ENCODE results near the gene TSC22D2.

The TSC22D2 gene

DNA sequence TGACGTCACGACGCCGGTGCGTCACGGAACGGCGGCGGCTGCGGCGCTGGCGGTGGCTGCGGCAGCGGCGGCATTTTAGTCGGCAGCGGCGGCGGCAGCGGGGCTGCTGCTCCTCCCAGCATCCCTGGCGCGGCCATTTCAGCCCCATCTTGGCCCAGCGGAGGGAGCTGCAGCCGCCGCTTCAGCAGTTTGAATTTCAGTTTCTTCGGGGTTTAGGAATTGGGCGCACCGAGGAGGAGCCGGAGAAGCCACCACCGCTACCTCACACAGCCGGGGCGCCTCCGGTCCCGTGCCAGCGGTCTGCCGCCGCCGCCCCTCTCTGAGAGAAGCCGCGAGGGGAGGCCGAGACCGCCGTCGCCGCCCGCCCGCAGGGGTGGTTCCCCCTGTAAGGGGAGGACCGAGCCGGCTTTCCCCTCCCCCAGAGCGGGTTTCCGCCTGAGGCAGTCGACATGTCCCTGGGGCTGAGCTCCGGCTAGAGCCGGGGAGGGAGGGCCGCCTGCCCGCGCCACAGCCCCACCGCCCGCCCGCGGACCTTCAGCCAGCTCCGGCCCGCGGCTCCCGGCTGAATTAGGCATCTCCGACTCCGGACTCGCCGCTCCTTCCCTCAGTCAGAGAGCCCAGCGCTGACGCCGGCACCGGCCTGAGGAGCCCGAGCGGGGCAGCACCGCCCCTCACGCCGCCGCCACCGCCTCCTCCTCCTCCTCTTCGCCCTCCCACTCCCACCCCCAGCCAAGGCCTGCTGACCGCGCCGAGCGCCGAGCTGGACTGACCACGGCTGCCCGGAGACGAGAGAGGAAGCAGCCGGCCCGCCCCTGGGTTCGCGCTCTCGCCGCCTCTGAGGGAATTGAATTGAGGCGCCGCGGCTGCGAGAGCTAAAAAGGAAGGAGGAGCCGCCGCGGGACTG, at the start of gene TSC22D2:
TSC22D2 (plus strand) TSS at position 78 of the 904 bp plus-strand sequence. CDS start 1,053 bp downstream, outside the sequence.
- peak; percentile 88 for DNase-seq (ENCODE audit: low read depth)

DNA sequence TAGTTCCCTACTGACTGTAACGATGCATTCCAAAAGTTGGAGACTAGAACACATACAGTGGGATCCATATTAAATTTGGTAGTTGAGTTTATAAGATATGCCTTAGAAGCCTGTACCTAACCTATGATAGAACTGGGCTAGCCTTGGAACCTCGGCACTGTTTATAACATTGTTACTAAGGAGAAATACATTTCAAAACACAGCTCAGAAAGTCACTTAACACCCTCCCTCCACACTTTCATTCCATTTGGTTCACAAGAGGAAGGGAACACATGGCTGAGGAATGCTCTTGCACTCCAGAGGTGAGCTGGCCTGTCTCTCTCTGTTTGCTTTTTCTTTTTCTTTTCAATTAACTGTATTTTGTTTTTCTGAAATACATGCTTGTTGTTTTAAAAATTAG, 48.7 kb upstream of the TSC22D2 start:
- DNase-seq (ENCODE audit: low read depth) = no peak

DNA sequence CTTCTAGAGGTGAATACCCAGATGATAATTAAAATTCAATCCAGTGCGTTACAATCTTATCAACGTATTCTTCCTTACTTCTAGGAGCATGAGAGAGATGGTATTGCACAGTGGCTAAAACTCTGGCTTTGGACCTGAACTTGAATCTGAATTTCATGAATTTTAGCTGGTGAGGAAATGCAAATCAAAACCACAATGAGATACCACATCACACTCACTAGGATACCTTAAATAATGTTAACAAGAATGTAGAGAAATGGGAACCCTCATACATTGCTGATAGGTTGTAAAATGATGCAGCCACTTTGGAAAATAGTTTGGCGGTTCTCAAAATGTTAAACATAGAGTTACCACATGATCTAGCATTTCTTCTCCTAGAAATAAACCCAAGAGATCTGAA, 47.1 kb upstream of the TSC22D2 start:
- no peak for DNase-seq (ENCODE audit: low read depth)

DNA sequence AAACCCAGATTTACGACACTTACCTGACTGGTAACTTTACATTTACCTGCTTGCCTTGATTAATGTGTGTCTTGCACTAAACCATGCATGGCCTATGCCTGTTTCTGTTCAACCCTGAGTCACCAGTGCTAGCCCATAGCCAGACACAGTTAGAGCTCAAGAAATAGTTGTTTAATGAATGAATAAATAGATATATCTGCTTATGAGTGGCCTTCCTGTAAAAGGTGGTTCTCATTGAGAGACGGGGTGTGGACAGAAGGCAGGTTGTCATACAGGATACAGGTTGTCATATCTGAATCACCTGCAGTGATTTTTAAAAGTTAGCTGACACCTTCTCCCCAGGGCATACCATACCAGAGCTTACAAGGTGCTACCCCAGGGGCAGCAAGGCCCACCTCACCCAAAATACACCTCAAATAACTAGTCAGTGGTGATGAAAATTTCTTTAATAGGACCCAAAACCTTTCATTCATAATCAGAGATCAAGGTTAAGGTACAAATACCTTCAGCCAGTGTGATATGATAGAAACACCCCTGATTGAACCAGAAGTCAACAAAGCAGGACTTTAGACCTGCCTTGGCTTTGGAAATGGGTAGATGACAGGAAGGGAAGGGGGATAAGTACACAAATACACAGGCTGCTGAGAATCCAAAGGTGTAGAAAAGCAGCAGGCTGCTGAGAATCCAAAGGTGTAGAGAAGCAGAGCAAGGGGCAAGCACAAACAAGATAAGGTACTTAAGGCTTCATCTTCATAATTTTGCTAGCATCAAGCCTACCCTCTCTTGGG, 45.4 kb upstream of the TSC22D2 start:
- DNase-seq (ENCODE audit: low read depth) = no peak

DNA sequence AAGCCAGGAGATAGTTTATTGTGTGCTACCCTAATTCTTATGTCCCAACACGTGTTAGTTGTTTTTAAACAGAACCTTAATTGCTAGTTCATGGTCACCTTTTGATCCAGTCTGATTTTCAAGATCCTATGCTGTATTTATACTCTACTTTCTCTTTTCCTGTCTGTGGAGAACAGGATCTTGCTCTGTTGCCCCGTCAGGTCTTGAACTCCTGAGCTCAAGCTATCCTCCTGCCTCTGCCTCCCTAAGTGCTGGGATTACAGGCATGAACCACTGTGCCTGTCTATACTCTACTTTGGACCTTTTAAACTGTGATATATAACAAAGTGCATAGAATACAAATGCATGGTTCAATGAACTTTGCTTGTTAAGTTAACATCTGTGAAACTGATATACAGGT, 44.7 kb upstream of the TSC22D2 start:
- no peak for DNase-seq (ENCODE audit: low read depth)

DNA sequence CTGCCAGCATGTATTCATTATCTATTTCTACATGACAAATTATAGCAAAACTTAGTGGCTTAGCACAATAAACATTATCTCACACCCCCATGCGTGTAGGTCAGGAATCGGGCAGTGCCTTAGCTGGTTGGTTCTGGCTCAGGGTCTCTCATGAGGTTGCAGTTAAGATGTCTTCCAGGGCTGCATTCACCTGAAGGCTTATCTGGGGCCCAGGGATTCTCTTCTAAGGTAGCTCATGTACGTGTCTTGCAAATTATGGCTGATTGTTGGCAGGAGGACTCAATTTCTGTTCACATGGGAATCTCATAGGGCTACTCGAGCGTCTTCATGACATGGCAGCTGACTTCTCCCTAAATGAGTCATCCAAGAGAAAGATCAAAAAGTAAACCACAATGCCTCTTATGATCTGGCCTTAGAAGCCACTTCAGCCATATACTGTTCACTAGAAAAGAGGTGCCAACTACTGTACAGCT, 42.9 kb upstream of the TSC22D2 start:
- peak; percentile 68 for DNase-seq (ENCODE audit: low read depth)

DNA sequence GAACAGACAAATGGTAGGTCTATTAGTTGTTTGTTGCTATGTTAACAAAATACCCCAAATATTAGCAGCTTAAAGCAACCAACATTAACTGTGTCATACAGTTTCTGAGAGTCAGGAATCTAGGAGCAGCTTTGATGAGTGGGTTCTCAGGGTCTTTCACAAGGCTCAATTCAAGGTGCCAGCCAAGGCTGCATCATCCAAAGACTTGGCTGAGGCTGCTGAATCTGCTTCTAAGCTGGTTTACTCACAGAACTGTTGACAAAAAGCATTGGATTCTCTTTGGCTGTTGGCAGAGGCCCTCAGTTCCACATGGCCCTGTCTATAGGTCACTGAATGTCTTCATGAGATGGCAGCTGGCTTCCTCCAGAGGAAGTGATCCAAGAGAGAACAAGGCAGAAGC, 40.3 kb upstream of the TSC22D2 start:
- DNase-seq (ENCODE audit: low read depth) = peak; percentile 15

DNA sequence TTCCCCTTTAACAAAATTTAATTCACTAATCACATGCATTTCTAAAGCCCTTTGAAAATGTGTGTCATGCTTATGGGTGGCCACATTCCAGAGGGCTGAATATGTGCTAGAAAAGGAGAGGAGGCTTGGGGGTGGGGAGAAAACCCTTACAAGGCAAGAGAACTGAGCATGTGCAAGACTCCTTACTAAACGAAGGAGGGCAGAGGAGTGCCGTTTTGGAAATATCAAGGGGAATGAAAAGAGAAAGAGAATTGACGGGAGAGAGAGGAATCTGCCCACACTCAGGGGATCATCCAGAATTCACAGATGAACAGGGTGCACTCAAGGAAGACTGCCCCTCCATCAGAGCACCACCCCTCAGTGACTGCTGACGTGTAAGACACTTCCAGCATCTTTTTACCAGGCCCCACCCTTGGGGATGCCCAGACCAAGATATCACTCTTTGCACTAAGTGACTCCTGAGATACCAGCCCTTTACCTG, 37.9 kb upstream of the TSC22D2 start:
- peak; percentile 93 for DNase-seq (ENCODE audit: low read depth)

DNA sequence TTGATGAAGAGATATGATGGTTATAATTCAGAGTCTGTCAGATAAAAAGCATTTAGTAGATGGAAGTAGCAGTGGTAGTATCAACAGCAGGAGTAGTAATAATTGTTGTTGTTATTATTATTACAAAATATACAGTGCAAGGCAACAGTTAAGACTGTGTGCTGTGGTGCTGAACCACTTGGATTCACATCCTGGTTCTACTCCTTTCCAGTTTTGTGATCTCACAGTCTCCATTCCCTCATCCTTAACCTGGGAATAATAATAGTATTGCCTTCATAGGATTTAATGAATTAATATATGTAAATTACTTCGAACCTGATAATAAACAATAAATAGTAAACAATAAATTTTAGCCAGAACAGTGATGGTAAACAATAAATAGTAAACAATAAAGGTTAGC, 37.1 kb upstream of the TSC22D2 start:
- no peak for DNase-seq (ENCODE audit: low read depth)

DNA sequence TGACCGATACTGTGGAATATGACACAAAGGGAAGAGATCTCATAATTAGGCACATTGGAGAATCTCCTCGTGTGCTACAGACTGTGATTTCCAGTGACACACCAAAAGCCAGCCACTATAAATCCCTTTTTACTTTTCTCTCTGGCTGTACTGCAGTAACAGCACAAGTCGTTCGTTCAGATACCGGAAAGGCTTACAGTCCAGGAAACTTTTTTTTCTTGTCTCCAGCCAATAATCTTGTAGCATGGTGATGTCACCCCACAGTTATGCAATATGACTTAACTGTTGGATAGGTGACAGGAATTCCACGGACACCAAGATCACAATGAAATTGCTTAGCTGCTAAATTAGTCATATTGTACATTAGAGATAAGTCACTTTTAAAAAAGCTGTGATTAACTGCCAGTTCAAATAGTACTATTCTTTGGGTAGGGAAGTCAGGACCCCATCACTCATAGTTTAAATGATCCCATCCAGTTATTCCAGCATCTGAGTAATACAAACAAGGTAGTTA, 36.3 kb upstream of the TSC22D2 start:
- DNase-seq (ENCODE audit: low read depth) = peak; percentile 99

DNA sequence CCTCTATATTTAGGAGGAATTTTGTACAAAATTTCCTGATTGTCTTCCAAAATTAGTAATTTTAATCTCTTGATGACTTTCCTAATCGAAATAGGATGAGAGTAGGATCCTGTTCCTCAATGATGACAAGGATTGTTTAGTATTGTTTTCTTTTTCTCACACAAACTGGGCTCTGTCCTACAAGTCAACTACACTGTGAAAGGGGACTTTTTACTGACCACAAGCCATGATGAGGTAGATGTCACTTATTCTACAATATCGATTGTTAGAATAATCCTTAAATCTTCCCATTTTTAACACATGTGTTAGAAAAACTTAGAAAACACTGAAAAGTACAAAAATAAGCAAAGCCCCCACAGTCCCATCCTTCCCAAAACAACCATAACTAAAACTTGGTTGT, 35.8 kb upstream of the TSC22D2 start:
- no peak for DNase-seq (ENCODE audit: low read depth)

DNA sequence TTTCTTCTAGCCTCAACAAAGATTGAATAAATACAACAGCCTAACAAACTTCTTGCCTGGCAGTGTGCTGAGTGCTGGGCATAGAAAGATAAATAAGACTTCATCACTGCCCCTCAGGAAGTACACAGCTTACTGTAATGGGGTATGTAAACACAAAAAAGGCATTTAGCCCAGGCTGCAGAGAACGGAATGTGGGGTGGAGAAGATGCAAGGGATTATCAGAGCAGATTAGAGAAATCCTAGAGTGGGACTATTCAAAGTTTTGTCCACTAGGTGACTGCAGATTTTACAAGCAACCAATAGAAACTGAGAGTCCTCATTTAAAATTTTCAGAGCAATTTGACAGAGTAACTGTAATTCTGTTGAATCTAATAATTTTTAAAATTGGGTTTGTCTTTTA, 35.4 kb upstream of the TSC22D2 start:
- peak; percentile 43 for DNase-seq (ENCODE audit: low read depth)

DNA sequence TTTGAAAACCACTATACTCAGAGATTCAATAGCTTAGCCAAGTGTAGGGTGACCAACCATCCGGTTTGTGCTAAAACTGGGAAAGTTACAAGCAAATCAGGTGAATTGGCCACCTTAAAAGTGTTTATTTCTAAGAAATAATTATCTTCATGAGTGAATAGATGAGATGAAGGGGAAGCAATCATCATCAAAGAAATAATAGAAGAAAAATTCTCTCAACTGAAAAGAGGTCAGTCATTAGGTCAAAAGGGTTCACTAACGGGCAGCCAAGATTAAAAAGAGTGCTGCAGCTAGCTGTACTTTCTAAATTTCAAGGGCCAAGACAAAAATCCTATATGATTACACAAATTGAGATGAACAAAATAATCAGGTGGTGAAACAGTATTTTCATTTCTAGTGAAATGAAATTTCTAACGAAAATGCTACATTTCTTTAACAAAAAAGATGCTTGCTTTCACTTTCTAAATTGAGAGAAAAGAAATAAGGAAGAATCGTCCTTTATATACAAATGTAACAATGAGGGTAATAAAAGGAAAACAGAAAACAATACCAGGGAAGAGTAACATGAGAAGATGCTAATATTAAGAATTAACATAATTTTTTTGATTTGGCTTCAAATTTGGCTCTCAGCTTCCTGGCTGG, 34.7 kb upstream of the TSC22D2 start:
- no peak for DNase-seq (ENCODE audit: low read depth)

DNA sequence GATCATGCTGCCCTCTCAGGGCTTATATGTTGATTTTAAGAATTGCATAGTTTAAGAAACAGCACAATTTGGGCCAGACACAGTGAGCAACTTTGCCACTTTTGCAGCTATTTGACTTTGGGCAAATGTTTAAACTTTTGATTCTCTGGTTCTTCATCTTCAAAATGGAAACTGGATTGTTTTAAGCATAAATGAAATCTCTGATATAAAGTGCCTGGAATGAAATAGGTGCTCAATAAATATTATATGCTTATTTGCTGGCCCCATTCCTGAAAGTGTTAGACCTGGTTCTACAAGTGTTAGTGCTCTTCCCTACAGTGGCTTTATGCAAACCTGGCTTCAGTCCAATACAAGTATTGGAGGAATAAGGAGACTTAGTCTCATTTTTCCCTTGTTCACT, 33.1 kb upstream of the TSC22D2 start:
- no peak for DNase-seq (ENCODE audit: low read depth)

DNA sequence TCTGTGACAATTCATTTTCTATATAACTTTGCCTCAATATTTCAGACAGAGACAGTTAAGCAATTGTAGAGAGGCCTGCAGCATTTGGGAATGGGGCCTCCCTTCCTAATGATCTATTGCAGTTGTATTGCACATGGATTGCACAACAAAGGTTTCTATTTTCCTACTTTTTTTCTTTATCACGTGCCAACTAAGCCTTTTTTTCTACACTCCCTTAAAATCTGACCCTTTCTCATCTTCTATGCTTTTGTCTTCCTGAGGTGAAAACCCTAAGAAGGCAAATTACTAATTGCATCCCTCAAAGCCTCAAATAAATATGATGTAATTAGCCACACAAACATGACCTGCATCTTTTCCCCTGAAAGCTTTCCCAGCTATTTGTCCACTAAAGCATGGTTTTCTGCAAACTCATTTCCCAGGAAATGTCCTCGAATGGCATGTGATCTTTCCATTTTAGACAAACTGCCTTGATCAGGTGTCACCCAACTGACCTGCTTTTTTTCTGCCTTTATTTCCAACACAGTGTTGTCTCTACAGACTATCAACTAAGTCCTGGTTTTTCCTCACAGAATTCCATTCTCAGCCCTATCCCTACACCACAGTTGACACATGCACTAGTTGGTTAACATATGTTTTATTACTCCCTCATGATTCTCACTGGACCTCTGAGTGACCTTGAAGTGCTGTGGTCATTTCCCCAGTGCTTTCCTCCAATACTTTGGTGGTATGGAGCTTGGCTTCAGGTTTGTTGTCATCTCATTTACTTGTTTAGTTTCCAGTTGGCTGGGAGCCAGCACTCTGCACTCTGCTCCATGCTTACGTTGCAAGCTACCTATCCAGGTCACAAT, 31.9 kb upstream of the TSC22D2 start:
- peak; percentile 79 for DNase-seq (ENCODE audit: low read depth)

DNA sequence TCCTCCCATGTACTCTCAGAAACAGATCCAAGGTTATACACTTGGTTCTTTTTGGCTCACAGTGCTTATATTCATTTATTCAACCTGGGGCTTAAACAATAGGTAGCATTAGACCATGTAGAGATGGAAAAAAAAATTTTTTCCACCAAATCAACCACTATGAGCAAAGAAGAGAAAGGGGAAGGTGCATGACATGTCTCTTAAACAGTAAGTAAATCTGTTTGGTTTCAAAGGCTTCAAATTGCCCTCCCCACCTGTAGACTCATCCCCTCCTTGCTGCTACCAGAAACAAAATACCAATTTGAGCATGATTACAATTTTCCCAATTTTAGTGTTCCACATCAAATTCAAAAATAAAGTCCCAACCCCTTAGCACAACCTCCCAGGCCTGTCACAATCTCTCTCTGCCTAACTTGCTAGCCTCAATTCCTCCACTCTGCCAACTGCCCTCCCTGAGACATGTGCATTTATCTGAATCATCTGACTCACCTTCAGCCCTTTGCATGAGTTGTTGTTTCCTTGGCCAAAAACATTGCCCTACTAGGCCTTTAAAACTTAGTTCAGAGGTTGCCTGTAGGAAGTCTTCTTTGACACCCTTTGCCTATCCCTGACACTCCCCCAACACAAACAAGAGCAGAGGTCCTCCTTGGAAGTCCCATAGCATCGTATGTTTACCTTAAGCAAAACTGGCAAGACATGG, 30.3 kb upstream of the TSC22D2 start:
- DNase-seq (ENCODE audit: low read depth) = peak; percentile 12

DNA sequence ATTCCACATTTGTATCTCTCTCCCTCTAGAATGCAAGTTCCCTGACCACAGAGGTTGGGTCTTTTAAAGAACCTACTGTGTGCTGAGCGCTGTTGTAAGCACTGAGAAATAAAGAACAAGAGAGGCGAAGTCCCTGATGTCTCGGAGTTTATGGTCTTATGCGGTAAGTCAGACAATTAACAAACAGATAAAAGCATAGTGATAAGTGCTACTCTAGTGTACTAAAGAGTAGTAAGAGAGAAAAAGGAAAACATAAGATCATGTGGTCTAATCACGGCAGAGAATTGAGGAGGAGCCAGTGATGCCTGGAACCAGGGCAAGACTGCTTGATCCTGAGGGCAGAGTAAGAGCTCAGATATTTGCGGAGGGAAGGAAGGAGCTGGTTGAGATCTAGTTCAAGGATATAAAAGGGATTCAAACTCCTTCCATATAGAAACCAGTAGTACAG, 29.8 kb upstream of the TSC22D2 start:
- no peak for DNase-seq (ENCODE audit: low read depth)

DNA sequence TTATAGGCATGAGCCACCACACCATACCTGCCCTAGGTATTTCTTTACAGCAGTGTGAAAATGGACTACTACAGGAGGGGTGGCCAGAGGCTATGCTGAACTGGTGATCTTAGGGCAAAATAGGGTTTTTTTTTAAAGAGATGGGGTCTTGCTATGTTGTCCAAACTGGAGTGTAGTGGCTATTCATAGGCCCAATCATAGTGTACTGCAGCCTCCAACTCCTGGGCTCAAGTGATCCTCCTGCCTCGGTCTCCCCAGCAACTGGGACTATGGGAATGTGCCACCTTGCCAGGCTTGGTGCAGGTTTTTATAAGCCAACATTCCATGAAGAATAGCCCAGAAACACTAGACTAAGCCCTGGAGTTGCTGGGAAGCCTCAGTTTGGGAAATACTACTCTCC, 28.6 kb upstream of the TSC22D2 start:
- no peak for DNase-seq (ENCODE audit: low read depth)

DNA sequence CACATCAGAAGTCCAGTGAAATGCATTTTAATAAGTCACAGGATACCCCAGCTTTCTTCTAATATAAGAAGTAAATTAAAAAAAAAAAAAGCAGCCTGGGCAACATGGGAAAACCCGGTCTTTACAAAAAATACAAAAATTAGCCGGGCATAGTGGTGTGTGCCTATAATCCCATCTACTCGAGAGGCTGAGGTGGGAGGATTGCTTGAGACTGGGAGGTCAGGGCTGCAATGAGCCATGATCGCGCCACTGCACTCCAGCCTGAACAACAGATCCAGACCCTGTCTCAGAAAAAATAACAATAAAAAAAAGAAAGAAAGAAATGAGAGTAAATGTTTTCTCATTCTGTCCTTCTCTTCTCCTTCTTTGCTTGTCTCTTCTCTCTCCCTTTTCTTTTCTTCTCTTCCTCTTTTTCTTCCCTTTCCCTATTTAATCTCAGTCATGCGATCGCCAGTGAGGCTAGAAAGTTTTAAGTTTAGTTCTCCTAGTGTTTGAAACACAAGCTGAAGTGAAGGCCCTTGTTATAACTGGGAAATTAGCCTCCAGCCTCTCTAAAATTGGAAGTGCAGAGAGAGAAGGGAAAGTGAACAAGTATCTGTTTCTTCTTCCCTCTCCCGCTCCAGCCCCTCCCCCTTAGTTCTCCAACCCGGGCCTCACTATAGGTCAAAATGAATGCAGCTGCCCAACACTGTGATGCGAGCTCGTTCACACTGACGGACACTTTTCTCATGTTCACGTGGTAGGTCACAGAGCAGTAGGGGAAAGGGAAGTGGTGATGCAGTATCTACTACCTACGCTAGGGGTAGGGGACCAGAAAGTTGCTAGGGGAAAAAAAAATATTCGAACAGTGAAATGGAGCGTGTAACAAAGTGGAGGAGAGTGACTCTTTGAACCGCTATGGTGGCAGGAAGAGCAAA, 23.5 kb upstream of the TSC22D2 start:
- peak; percentile 17 for DNase-seq (ENCODE audit: low read depth)
